ENCODE measurements around the gene SRPK2.
"Not testable (repeated sequence)": the region's sequence is repeated elsewhere in the genome, so short reads cannot be mapped to it uniquely, and the experiment has no call there.

GRCh38 chr7:105437356-105437755 is 48.6 kb upstream of the SRPK2 start:
- not testable (repeated sequence) for TF ChIP-seq CTCF (IDR thresholded peaks at IDR 0.05; ENCODE audit: low read length); EZH2 (IDR thresholded peaks at IDR 0.05; ENCODE audit: borderline replicate concordance, low read length)

Data from OCI-LY1 (cell line).